ENCODE results near the gene MARCHF9.

The MARCHF9 gene

DNA sequence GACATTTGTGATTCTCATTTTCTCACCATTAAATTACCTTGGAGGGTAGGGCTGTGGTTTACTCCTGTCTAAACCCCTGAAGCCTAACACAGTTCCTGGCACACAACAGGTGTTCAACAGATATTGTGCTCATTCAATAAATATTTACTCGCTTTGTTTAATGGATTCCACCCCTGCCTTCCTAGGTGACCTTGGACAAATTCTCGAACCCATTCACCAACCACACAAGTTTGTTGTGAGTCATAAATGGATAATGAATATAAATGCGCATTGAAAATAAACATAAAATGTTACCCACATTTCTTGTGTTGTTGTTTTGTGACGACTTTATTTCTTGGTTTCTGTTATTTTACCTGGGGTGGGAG is 27.3 kb downstream of the MARCHF9 start:
- TF ChIP-seq EZH2phosphoT487 (conservative IDR thresholded peaks at IDR 0.05; ENCODE audit: low read length): no peak
- TF ChIP-seq, protein P1, sequence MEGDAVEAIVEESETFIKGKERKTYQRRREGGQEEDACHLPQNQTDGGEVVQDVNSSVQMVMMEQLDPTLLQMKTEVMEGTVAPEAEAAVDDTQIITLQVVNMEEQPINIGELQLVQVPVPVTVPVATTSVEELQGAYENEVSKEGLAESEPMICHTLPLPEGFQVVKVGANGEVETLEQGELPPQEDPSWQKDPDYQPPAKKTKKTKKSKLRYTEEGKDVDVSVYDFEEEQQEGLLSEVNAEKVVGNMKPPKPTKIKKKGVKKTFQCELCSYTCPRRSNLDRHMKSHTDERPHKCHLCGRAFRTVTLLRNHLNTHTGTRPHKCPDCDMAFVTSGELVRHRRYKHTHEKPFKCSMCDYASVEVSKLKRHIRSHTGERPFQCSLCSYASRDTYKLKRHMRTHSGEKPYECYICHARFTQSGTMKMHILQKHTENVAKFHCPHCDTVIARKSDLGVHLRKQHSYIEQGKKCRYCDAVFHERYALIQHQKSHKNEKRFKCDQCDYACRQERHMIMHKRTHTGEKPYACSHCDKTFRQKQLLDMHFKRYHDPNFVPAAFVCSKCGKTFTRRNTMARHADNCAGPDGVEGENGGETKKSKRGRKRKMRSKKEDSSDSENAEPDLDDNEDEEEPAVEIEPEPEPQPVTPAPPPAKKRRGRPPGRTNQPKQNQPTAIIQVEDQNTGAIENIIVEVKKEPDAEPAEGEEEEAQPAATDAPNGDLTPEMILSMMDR (IDR thresholded peaks at IDR 0.05; ENCODE audit: insufficient read depth, low read length, poor library complexity, severe bottlenecking): no peak
- no peak overlapping the region for H3K27ac ChIP-seq (ENCODE audit: low read depth, low read length)
- peak overlapping the region; percentile 45 for H3K4me2 ChIP-seq (ENCODE audit: low read depth, low read length, poor library complexity, severe bottlenecking)
- no peaks in the 10 kb centered on the region for H3K9me2 ChIP-seq (replicated peaks; ENCODE audit: insufficient read depth, low read length)
- H3K79me2 ChIP-seq (ENCODE audit: insufficient read depth, low read length): peaks cover 16% of the 10 kb centered on the region
- H3K36me3 ChIP-seq (ENCODE audit: low read length): peaks cover 17% of the 10 kb centered on the region; the same call in 1 of the 2 replicates
- H3K27me3 ChIP-seq (ENCODE audit: low read length): no peaks in the 10 kb centered on the region
- peak overlapping the region; percentile 92 for H3K9ac ChIP-seq (ENCODE audit: low read length)
- no peaks in the 10 kb centered on the region for H3F3A ChIP-seq (ENCODE audit: insufficient read depth)
- H3K4me3 ChIP-seq (ENCODE audit: insufficient read depth, low read length, poor library complexity, severe bottlenecking): no peak overlapping the region
- H3K9me3 ChIP-seq (ENCODE audit: insufficient read depth, low read length): no peaks in the 10 kb centered on the region
- H4K20me1 ChIP-seq (ENCODE audit: low read depth, low read length): no peaks in the 10 kb centered on the region
- peak overlapping the region; percentile 27 for H2AFZ ChIP-seq (ENCODE audit: low read depth, low read length, severe bottlenecking)

DNA sequence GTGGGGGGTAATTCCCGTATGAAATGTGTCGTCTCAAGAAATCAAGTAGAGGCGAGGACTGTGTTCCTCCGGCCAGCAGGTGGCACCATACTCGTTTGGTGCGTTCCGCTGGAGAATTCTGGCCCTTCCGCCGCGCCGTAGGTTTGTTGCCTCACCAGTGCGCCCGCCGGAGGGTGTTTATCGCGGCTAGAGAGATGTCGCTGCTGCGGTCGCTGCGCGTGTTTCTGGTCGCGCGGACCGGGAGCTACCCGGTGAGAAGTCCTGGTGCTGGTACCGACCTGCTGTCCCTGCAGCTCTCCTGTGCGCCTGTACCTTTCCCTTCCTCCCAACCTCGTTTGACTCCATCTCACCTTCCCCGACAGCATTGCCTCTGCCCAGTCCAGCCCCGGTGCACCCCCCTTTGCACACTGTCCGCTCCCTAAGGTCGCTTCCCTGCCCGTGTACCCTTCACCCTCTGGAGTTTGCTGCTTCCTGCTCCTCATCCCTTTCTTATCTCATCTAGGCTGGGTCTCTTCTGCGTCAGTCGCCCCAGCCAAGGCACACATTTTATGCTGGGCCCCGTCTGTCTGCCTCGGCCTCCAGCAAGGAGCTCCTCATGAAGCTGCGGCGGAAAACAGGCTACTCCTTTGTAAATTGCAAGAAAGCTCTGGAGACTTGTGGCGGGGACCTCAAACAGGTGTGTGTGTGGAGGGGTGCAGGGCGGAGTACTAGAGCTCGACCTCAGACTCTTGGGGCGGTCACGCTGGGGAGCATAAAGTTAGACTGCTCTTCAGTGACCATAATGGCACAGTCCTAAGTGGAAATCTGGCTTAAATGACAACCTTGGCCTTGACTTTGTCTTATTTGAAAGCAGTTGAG is 27.9 kb downstream of the MARCHF9 start, which contains the start of gene TSFM:
TSFM (plus strand) TSS at position 180 of the 858 bp plus-strand sequence; CDS start at position 195, 15 bp downstream.
- Histone ChIP-seq H3K27me3 (ENCODE audit: low read length) (no peaks in the 10 kb centered on the region), H4K20me1 (ENCODE audit: low read depth, low read length) (no peaks in the 10 kb centered on the region), H3K9me2 (replicated peaks; ENCODE audit: insufficient read depth, low read length) (no peaks in the 10 kb centered on the region), H3K4me3 (ENCODE audit: insufficient read depth, low read length, poor library complexity, severe bottlenecking) (peak within 1 kb of the TSS; percentile 100), H3K27ac (ENCODE audit: low read depth, low read length) (no peak within 1 kb of the TSS), H2AFZ (ENCODE audit: low read depth, low read length, severe bottlenecking) (peak within 1 kb of the TSS; percentile 27), H3K79me2 (ENCODE audit: insufficient read depth, low read length) (peaks cover 16% of the 10 kb centered on the region), H3F3A (ENCODE audit: insufficient read depth) (no peaks in the 10 kb centered on the region), H3K9ac (ENCODE audit: low read length) (peak within 1 kb of the TSS; percentile 92), H3K4me2 (ENCODE audit: low read depth, low read length, poor library complexity, severe bottlenecking) (peak within 1 kb of the TSS; percentile 91), H3K9me3 (ENCODE audit: insufficient read depth, low read length) (no peaks in the 10 kb centered on the region), H3K36me3 (ENCODE audit: low read length) (peaks cover 20% of the 10 kb centered on the region; the same call in 1 of the 2 replicates)
- no peak for TF ChIP-seq EZH2phosphoT487 (conservative IDR thresholded peaks at IDR 0.05; ENCODE audit: low read length)
- TF ChIP-seq, protein P1 (IDR thresholded peaks at IDR 0.05; ENCODE audit: insufficient read depth, low read length, poor library complexity, severe bottlenecking): peak; percentile 88

DNA sequence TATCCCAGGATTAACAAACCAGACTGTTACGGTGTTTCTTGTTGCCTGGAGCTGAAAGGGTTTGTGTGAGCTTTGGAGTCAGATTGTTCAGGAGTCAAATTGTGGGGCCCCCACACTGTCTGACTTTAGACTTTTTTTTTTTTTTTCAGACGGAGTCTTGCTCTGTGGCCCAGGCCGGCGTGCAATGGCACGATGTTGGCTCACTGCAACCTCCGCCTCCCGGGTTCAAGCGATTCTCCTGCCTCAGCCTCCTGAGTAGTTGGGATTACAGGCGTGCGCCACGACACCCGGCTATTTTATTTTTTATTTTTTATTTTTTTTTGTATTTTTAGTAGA is 28.5 kb downstream of the MARCHF9 start:
- Histone ChIP-seq H3K9me3 (ENCODE audit: insufficient read depth, low read length) (no peaks in the 10 kb centered on the region), H3K27me3 (ENCODE audit: low read length) (no peaks in the 10 kb centered on the region), H3K4me2 (ENCODE audit: low read depth, low read length, poor library complexity, severe bottlenecking) (peak overlapping the region; percentile 91), H3K9ac (ENCODE audit: low read length) (peak overlapping the region; percentile 92), H4K20me1 (ENCODE audit: low read depth, low read length) (no peaks in the 10 kb centered on the region), H3K79me2 (ENCODE audit: insufficient read depth, low read length) (peaks cover 16% of the 10 kb centered on the region), H3K27ac (ENCODE audit: low read depth, low read length) (no peak overlapping the region), H2AFZ (ENCODE audit: low read depth, low read length, severe bottlenecking) (no peak overlapping the region), H3F3A (ENCODE audit: insufficient read depth) (no peaks in the 10 kb centered on the region), H3K36me3 (ENCODE audit: low read length) (peaks cover 22% of the 10 kb centered on the region; the same call in 1 of the 2 replicates), H3K9me2 (replicated peaks; ENCODE audit: insufficient read depth, low read length) (no peaks in the 10 kb centered on the region), H3K4me3 (ENCODE audit: insufficient read depth, low read length, poor library complexity, severe bottlenecking) (peak overlapping the region; percentile 100)
- no peak for TF ChIP-seq EZH2phosphoT487 (conservative IDR thresholded peaks at IDR 0.05; ENCODE audit: low read length)
- TF ChIP-seq, protein P1 (IDR thresholded peaks at IDR 0.05; ENCODE audit: insufficient read depth, low read length, poor library complexity, severe bottlenecking): no peak
